B cell (primary cell): ENCODE measurements around the gene RBM7.

ENCODE experiments used
- EZH2 ChIP-seq: IDR thresholded peaks from 2 replicates; pipeline ENCODE4 v1.6.1; 2012; ENCODE audit warnings: borderline replicate concordance, low read depth, mild to moderate bottlenecking, moderate library complexity, low read length; ENCODE audit not compliant: insufficient read depth, poor library complexity, severe bottlenecking
- TF ChIP-seq, protein P1 (sequence below): fragments of 200-600 bp; IDR thresholded peaks from one replicate; pipeline ENCODE4 v1.8.0; 2022; ENCODE audit warnings: antibody characterized with exemption, mild to moderate bottlenecking

- TF ChIP-seq, protein P1, sequence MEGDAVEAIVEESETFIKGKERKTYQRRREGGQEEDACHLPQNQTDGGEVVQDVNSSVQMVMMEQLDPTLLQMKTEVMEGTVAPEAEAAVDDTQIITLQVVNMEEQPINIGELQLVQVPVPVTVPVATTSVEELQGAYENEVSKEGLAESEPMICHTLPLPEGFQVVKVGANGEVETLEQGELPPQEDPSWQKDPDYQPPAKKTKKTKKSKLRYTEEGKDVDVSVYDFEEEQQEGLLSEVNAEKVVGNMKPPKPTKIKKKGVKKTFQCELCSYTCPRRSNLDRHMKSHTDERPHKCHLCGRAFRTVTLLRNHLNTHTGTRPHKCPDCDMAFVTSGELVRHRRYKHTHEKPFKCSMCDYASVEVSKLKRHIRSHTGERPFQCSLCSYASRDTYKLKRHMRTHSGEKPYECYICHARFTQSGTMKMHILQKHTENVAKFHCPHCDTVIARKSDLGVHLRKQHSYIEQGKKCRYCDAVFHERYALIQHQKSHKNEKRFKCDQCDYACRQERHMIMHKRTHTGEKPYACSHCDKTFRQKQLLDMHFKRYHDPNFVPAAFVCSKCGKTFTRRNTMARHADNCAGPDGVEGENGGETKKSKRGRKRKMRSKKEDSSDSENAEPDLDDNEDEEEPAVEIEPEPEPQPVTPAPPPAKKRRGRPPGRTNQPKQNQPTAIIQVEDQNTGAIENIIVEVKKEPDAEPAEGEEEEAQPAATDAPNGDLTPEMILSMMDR, result no peak
- no peak for TF ChIP-seq EZH2
These were observed 13.5 kb downstream of the RBM7 start for GRCh38 chr11:114413958-114414357.
